ENCODE results near the gene PACRG. TPM values are rescaled to one million over a fixed set of nuclear protein-coding genes. Genes with fewer than 3 reads are reported as not detected.

The PACRG gene
- total and polyA plus RNA-seq, 2 of the 4 experiments (the other 2 are of a cell fraction) = not detected

GRCh38 chr6:163177892-163178420 is 450.2 kb downstream of the PACRG start:
- no peaks in the 10 kb centered on the region for H3K4me1 ChIP-seq (ENCODE audit: control insufficient read depth, insufficient read depth, low read length)
- H2BK120ac ChIP-seq (ENCODE audit: low read depth, low read length) = no peak overlapping the region
- no peak overlapping the region for H4K5ac ChIP-seq (ENCODE audit: low read depth, low read length)
- WGBS, 2 experiments (ENCODE audit: extremely low coverage in 2 of 2, insufficient read length in 1 of 2) = 40% methylated on average over 1 of the region's 11 CpGs; no CpG with 5 or more reads in 1 of the 2 experiments
- peaks cover 10% of the 10 kb centered on the region for H3K9me3 ChIP-seq (ENCODE audit: control insufficient read depth, insufficient read depth, low read length)
- in situ Hi-C loops (cut with MboI; ENCODE audit: low sequenced_read_pairs) = no loop called here
- no peak overlapping the region for H3K23ac ChIP-seq (ENCODE audit: low read depth, low read length)
- H3K36me3 ChIP-seq (ENCODE audit: control insufficient read depth, insufficient read depth, low read length) = no peaks in the 10 kb centered on the region
- H2BK15ac ChIP-seq (ENCODE audit: low read depth, low read length) = no peak overlapping the region
- CTCF ChIA-PET = no interaction called here
- H3K56ac ChIP-seq (ENCODE audit: extremely low read depth, insufficient read depth, low read length) = no peak overlapping the region
- no peak overlapping the region for H3K4ac ChIP-seq (ENCODE audit: low read depth, low read length)
- H3K9me1 ChIP-seq (ENCODE audit: insufficient read depth, low read length) = no peaks in the 10 kb centered on the region
- no peaks in the 10 kb centered on the region for H4K20me1 ChIP-seq (ENCODE audit: insufficient read depth, low read length)
- no peak overlapping the region for H3K4me3 ChIP-seq (ENCODE audit: insufficient read depth, low read depth, low read length)
- no peak overlapping the region for H2AFZ ChIP-seq (replicated peaks; ENCODE audit: low read length, poor library complexity)
- no peak for ATAC-seq (ENCODE audit: low read depth)
- no peak overlapping the region for H3K9ac ChIP-seq (ENCODE audit: low read depth, low read length)
- H2AK9ac ChIP-seq (replicated peaks; ENCODE audit: low read depth, low read length, poor library complexity) = no peak overlapping the region
- intact Hi-C loops (cut with micrococcal nuclease) = no loop called here
- POLR2A ChIA-PET (ENCODE audit: unreplicated experiment) = no interaction called here
- H2BK20ac ChIP-seq (ENCODE audit: low read depth, low read length) = no peak overlapping the region
- DNase-seq = no peak
- H3K14ac ChIP-seq (replicated peaks; ENCODE audit: low read depth, low read length) = no peak overlapping the region
- H2BK5ac ChIP-seq (ENCODE audit: low read depth, low read length, poor library complexity, severe bottlenecking) = no peak overlapping the region
- BruUV-seq (replicated peaks) = no TSS peak
- no peak overlapping the region for H3K18ac ChIP-seq (ENCODE audit: low read depth, low read length)
- no peak for TF ChIP-seq FOS (IDR thresholded peaks at IDR 0.05; ENCODE audit: low read depth, low read length)
- no peak for TF ChIP-seq RCOR1 (IDR thresholded peaks at IDR 0.05; ENCODE audit: insufficient replicate concordance, low read length)
- TF ChIP-seq RAD21 (IDR thresholded peaks at IDR 0.05; ENCODE audit: low read length) = no peak
- TF ChIP-seq MAZ (IDR thresholded peaks at IDR 0.05; ENCODE audit: borderline replicate concordance, low read depth, low read length) = no peak
- TF ChIP-seq SMC3 (IDR thresholded peaks at IDR 0.05; ENCODE audit: low read depth, low read length) = no peak
- no peak for TF ChIP-seq CEBPB (IDR thresholded peaks at IDR 0.05; ENCODE audit: low read depth, low read length)
- no peak for TF ChIP-seq NFE2L2 (IDR thresholded peaks at IDR 0.05; ENCODE audit: low read depth, low read length)
- TF ChIP-seq RFX5 (IDR thresholded peaks at IDR 0.05; ENCODE audit: low read depth, low read length) = no peak
- no peak for TF ChIP-seq POLR2A (IDR thresholded peaks at IDR 0.05; ENCODE audit: low read depth, low read length)
- no peak for TF ChIP-seq USF2 (IDR thresholded peaks at IDR 0.05; ENCODE audit: low read depth, low read length)
- TF ChIP-seq BHLHE40 (IDR thresholded peaks at IDR 0.05; ENCODE audit: low read depth, low read length) = no peak
- no peak for TF ChIP-seq MXI1 (IDR thresholded peaks at IDR 0.05; ENCODE audit: borderline replicate concordance, low read depth, low read length)
- no peak for TF ChIP-seq MAFK (IDR thresholded peaks at IDR 0.05; ENCODE audit: low read depth, low read length)
- TF ChIP-seq CHD1 (IDR thresholded peaks at IDR 0.05; ENCODE audit: low read depth, low read length) = no peak
- TF ChIP-seq, protein P1, sequence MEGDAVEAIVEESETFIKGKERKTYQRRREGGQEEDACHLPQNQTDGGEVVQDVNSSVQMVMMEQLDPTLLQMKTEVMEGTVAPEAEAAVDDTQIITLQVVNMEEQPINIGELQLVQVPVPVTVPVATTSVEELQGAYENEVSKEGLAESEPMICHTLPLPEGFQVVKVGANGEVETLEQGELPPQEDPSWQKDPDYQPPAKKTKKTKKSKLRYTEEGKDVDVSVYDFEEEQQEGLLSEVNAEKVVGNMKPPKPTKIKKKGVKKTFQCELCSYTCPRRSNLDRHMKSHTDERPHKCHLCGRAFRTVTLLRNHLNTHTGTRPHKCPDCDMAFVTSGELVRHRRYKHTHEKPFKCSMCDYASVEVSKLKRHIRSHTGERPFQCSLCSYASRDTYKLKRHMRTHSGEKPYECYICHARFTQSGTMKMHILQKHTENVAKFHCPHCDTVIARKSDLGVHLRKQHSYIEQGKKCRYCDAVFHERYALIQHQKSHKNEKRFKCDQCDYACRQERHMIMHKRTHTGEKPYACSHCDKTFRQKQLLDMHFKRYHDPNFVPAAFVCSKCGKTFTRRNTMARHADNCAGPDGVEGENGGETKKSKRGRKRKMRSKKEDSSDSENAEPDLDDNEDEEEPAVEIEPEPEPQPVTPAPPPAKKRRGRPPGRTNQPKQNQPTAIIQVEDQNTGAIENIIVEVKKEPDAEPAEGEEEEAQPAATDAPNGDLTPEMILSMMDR (conservative IDR thresholded peaks at IDR 0.05; ENCODE audit: low read depth, low read length) = no peak
- TF ChIP-seq, protein P2, sequence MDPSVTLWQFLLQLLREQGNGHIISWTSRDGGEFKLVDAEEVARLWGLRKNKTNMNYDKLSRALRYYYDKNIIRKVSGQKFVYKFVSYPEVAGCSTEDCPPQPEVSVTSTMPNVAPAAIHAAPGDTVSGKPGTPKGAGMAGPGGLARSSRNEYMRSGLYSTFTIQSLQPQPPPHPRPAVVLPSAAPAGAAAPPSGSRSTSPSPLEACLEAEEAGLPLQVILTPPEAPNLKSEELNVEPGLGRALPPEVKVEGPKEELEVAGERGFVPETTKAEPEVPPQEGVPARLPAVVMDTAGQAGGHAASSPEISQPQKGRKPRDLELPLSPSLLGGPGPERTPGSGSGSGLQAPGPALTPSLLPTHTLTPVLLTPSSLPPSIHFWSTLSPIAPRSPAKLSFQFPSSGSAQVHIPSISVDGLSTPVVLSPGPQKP (IDR thresholded peaks at IDR 0.05; ENCODE audit: borderline replicate concordance, low read depth, low read length) = no peak
- H4K8ac ChIP-seq (ENCODE audit: low read depth in 2 of 2, low read length in 2 of 2) = no peak overlapping the region
- H3K27me3 ChIP-seq (ENCODE audit: control insufficient read depth, insufficient read depth, low read length) = no peaks in the 10 kb centered on the region
- no peak overlapping the region for H4K91ac ChIP-seq (ENCODE audit: insufficient read depth, low read depth, low read length)
- no peak overlapping the region for H3K27ac ChIP-seq (ENCODE audit: insufficient read depth, low read length)
- H3K4me2 ChIP-seq (ENCODE audit: low read depth, low read length) = no peak overlapping the region
- dilution Hi-C loops (cut with HindIII; ENCODE audit: low sequenced_read_pairs, unreplicated experiment) = no loop called here
- no peak overlapping the region for H2AK5ac ChIP-seq (ENCODE audit: low read depth, low read length)
- no peaks in the 10 kb centered on the region for H3K79me1 ChIP-seq (ENCODE audit: low read depth in 1 of 2, low read length in 2 of 2)
